NCI-H2227 (cell line): ENCODE measurements around the gene BCL2L13.
"Not testable (repeated sequence)": the region's sequence is repeated elsewhere in the genome, so short reads cannot be mapped to it uniquely, and the experiment has no call there.

Experiments
- DNase-seq: peaks from one replicate; lab custom pipeline; 2025; ENCODE audit not compliant: unreplicated experiment; lab: John Stamatoyannopoulos, UW

Gene BCL2L13

DNA sequence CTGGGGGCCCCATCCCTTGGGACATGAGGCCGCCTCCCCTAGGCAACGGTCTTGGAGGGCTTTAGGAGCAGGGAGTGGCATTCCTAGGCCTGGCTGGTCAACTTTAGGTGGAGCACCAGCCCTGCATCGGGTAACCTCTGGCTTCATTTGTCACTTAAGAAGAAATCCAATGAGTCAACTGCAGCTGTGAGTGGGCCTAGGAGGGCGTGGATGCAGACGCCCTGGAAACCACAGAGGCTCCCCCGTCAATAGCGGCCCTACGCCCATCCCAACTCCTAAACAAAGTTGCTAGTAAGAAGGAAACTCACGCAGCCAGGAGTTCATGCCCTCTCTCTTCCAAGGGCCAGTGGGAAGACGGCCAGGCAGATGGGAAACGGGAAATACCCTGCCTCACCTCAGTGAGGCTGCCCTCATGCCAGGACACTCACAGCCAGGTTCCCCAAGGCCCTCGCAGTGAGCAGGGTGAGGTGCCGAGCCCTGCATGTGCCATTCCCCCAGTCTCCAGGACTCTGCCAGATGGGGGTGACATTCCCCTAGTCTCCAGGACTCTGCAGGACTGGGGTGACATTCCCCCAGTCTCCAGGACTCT, 114.9 kb downstream of the BCL2L13 start:
- DNase-seq, result no peak

DNA sequence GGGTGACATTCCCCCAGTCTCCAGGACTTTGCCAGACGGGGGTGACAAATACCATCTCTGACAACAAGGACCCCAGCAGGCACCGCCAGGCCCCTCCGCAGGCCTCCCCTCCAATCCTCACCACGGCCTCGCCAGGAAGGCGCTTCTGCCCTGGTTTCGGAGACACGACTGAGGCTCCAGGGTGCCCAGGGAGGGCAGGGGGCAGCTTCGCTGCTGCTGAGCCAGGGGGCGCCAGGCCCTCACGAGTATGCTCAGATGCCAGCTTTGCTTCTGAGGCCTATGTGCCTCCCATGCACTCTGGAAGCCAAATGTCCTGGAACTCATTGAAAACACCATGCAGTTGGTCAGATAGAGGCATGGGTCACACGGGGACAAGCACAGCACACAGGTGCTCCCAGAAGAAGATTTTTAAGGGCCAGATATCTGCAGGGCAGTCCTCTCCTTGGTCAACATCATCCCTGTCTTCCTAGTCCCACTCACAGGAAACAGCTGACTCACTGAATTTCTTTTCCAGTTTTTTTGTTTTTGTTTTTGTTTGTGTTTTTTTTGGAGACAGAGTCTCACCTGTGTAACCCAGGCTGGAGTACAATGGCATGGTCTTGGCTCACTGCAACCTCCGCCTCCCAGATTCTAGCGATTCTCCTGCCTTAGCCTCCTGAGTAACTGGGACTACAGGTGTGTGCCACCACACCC, 115.8 kb downstream of the BCL2L13 start:
- no peak for DNase-seq

DNA sequence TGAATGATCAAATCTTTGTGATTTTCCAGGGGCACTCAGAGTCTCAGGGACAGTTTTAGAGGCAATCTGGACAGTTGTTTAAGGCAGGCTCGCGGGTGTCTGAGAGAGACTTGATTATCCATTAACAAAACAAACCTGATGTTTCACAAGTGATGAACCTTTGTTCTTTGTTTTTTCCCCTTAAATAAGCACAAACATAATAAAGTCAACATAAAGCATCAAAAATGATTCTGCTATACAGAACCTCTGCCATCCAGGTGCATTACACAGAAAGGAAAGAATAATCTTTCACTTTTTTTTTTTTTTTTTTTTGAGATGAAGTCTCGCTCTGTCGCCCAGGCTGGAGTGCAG, 122.6 kb downstream of the BCL2L13 start:
- DNase-seq, result no peak

DNA sequence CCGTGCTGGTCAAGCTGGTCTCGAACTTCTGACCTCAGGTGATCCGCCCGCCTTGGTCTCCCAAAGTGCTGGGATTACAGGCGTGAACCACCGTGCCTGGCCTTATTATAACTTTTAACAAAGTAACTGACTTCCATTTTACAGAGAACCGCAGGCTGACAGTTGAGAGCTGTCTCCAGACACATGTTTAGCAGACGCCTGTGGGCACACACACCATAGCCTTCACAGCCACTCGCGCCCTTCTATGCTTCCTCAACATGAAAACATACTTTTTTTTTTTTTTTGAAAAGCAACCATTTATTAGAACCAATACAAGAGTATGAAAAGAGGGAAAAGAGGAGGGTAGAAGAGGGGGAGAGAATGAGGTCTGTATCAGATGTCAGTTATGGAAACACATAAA, 124.9 kb downstream of the BCL2L13 start:
- DNase-seq, result not testable (repeated sequence)

DNA sequence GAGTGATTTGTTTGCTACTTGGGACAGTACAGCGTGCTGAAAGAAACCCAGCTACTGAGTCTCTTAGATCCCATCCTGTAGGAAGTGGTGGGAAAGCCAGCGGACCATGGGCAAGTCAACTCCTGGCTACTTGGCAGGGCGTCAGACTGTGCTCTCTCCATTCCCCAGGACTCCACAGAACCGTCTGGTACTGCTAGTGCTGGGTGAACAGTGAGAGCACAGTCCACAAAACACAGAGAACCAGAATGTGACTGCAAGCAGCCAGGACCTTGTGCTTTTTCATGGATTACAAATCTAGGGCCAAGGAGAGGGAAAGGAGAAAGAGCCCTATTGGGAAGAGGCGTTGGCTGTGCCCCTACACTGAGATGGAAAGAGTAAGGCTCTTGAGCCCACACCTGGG, 125.5 kb downstream of the BCL2L13 start:
- no peak for DNase-seq

DNA sequence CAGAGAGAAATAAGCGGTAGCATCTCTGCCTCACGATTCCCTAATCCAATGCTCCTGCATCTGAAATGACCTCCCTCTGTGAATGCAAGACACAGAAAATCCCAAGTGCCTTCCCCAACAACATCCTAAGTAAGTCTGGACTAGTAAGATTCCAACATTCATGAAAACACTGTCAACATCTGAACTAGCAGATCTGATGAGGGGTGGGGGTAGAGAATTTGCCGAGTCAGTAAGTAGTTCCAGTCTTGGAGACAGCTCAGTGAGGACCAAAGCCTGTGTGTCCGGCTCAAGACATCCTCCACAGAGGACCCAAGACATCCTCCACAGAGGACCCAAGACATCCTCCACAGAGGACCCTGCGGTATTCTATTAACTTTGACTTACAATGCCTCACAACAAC, 126.3 kb downstream of the BCL2L13 start:
- not testable (repeated sequence) for DNase-seq

DNA sequence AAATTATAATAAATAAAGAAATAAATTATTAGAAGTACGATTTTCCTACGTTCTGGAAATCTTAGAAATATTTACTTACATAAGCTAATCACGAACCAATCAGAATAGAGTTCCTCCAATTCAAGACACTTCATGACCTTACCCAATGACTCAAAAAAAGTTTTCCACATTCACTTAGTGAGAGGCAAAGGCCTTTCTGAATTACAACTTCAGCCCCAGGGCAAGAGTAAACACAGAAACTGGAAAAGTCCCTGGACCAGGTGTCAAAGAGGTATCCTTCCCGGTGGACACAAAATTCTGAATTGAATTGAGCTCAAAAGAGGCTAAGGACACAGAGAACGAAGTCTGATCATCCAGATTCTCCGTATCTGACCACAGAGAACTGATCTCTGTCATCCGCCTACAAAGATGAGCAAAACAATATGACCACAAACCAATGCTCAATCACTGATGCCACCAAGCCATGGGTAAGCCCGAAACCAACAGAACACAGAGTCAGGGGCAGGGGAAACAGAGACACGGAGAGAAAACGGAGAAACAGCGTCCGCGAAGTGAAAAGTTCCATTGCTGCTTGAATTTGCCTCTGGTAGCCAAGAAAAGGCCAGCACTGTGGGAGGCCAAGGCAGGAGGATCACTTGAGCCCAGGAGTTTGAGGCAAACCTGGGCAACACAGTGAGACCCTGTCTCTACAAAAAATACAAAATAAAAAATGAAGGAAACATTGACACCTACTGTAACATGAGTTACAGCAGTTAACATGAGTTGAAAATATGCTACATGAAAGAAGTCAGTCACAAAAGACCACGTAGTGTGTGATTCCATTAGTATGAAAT, 128.9 kb downstream of the BCL2L13 start:
- DNase-seq, result no peak

DNA sequence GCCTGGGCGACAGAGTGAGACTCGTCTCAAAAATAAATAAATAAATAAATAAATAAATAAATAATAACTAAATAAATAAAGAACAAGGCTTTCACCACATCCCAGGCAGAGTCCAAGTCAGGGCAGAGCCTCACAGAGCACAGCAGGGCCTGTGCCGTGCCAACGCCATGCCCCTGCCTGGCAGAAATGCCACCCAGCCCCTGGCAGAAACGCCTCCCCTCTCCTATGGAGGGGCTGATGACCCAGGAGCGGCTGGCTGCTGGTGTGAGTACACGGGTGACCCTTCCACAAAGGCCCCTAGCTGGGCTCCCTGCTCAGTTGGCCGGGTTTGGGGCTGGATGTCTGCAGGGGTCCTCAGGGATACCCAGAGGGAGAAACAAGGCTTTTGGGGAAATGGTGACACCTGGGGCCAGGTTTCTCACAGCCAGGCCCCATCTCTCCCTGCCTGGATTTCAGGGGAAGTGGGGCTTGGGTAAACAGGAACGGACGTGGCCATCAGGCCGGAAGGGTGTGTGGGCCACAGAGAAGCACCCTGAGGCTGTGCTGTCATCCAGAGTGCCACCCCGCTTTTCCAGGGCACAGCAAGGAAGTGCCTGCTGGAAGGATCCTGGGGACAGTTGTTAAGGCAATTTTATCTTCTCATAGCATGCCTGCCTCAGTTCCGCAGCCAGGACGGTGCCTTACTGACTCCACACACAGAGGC, 130.6 kb downstream of the BCL2L13 start:
- DNase-seq, result no peak

DNA sequence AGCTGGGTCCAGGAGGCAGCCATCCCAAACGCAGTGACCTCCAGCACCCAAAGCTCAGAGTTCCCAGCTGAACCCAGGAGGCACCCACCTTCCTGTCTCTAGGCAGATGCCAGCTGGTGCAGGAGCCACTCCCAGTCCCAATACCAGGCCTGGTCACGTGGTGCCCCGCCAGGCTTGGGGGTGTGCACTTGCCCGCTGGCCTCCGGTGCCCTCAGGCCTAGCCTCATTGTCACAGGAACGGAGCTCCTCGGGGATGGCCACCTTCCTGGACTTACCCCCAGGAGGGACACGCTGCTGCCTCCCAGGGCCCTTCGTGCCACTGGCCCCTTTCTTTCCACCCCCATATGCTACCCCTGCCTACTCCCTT, 131.1 kb downstream of the BCL2L13 start:
- no peak for DNase-seq

DNA sequence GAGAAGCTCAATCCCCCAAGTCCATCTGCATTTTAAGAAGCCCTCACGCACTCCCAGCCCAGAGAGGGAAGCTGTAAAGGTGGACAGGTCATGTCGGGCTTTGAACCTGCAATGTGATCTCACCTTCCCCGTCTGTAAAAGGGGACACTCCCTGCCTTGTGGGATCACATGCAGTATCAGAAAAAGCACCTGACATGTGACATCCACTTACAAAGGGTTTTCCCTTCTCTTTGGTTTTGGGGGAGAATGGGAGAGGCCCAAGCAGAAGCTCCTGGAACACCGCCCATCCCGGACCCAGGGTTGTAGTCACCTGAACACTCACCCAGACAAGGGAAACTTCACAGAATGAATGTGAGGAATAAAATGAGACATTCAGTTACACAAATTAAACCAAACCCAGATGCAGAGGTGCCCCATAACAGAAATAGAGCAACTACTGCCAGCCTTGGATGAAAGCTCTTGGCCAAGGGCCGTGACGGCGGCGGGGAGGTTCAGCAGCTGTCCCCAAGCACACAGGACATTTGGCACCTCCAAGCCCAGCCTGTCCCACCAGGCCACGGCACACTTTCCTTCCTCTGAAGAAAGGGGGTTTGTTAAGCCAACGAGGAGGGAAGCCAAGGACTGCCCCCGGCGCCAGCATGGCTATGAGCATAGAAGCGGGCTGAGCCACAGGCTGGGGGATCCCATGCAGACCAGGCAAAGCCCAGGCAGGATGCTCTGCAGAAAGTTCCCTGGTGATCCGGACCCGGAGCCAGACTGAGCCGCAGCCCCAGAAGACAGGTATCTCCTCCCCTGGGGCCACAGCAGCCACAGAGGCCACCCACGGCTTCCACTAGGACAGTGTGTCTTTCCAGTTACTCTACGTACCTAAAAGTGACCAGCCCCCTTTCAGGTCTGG, 131.9 kb downstream of the BCL2L13 start:
- no peak for DNase-seq

DNA sequence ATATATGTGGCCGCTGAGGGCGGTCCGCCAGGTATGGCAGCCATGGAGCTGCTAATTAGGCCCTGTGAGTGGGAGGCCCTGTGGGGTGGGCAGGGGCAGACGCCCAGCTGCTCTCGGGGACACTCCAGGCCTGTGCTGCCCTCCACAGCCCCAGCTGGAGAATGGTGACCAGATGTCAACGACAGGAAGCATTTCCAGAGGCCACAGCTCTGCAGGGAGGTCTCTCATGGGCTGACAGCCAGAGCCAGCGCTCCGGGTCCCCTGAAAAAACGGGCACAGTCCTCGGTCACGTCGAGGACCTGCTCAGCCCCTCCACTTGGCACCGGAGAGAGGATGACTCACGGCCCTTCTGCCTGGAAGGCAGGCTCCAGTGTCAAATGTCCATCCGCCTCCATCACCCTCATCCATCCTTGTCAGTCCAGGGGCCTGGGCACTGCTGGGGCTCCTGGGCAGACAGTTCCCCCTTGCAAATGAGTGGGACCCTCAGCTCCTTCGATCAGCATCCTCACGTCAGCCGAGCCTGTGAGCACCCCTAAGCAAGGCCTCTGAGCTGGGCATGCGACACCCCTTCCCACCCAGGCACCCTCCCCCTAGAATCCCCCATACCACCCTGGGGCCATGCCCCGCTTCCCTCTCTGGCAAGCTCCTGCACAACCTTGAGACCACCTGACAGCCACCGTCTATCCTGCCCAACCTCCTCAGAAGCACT, 133.8 kb downstream of the BCL2L13 start:
- no peak for DNase-seq

DNA sequence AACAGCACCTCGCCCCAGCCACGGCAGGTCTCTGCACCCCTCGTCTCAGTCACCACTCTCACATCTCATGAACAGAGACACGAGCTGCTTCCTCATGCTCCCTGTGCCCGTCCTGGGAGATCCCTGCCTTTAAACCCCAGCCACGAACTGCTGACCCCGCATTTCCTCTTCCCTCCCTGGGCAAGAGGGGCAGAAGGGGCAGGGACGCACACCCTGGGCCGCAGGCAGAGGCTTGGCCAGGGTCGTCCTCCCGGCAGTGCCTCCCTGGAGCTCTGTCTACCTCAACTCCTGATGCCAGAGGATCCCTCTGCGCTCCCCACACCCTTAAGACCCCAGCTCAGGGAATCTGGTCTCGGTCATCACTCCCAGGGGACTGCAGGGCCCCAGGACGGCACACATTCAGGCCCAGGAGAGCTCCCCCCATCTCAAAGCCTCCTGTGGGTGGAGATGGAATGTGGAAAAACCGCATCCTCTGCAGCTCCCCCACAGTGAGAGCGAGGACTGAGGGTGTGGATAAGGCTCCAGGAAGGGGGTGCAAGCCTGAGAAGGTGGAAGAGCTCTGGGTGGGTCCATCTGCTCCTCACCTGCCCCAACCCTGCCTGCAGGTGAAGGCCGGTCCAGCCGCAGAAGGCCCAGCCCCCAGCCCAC, 134.5 kb downstream of the BCL2L13 start:
- no peak for DNase-seq

DNA sequence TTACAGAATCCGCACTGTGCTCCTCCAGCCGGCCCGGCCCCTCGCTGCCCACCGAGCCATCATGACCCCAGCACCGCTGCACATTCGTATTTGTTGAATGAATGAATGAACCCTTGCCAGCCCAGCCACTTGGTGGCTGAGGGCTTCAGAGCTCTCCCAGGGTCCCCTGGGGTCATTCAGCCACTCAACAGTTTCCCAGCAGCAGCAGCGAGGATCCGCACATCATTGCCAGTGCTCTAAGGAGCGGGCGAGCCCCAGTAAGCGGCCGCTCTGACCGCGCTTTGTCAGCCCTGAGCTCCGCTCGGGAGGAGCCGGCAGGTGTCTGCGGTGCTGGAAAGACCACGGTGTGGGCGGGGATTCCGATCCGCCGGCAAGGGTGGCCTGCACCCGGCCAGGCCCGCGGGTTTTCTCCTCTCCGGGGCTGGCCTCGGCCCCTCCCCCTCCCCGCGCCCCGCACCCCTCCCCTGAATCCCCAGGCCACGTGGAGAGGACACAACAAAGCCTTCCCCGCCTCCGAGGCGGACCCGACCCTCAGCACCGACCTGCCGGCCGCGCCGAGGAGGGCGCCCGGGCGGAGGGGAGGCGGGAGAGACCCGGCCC, 135.1 kb downstream of the BCL2L13 start:
- peak; percentile 68 for DNase-seq

DNA sequence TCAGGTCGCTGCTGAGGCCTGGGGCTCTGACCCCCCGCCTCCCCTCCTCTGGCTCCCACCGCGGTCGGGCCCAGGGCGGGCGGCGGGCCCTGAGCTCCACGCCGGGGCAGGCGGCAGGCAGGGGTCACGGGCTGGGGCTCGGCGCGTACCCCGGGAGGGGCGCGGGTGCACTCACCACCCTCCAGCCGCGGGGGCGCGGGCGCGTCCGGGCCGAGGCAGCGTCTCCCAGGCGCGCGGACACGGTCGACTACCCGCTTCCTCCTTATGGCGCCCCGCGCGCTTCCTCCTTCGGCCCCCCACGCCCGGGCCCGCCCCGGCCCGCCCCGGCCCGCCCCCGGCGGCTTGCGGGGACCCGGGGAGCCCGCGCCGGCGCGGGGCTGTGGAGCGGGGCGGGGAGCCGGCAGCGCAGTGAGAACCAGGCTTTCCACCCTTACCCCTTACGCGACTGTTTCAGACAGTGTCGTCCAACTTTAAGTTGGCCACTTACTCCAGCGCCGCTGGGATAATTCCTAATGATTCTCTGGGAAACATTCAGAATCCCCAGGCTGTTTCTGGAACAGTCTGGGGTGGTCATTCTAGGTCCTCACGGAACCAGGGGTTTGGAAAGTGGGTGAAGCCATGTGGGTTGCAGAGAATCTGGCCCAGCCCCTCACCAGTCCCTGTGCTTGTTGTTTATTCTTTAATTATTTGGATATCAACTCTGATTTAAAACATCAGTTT, 135.8 kb downstream of the BCL2L13 start, which contains the start of gene BID:
BID (minus strand) TSS at position 264 of the 720 bp plus-strand sequence. CDS start 24,353 bp downstream, outside the sequence.
- DNase-seq, result peak; percentile 40

DNA sequence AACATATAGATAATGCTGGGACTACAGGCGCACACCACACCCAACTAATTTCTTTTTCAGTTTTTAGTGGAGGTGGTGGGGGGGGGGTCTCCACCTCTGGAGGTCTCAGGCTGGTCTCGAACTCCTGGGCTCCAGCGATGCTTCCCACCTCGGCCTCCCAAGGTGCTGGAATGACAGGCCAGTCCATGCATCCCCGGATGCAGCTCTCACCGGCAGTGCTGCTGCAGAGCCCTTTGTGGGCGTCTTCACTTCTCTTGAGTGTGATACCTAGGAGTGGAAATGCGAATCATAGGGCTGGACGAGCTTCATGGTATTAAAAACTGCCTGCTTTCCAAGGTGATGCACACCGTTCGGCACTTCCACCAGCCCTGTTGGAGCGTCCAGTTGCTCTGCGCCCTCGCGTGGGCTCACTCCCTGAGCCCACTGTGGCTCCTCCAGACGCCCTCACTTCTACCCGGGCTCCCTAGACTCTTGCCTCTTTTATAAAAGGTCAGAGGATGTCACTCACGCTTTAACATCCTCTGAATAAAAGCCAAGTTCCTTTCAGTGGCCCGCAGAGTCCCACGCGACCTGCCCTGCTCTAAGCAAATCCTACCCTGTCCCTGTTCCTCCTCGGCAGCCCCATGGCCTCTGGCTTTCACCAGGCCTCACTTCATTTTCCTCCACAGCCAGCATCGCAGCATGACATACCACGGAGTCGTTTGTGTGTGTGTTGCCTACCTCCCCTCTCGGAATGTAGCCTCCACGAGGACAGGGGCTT, 136.5 kb downstream of the BCL2L13 start:
- DNase-seq, result no peak

DNA sequence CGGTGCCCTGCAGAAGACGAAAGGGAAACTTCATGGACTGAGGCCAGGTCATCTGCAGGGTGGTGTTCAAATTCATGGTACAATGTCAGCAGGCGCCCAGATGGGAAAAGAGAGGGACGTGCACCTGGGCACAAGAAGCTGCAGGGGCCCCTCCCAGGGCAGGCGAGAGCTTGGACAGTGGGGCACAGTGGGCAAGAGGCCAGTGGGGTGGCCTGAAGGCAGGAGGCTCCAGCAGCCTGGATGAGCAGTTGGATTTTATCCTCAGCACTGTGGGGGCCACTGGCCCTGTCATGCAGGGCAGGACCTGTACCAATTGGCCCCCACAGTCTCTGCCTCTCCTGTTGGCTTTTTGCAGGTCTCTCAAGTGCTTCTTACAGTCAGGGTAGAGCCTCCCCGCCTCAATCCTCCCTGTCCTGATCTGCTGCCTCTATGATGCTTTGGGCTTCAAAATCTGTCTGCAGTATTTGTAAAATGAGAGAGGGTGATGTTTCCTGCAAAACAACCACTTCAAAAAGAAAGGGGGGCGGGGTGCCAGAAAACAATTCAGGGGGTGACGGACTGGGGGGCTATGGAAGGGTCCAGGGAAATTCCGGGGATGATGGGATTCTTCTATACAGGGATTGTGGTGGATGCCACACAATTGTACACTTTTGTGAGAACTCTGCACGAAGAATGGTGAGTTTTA, 137.4 kb downstream of the BCL2L13 start:
- no peak for DNase-seq
